Measurements from ENCODE around the gene PLA2G1B. TPM values are rescaled to one million over a fixed set of nuclear protein-coding genes. Genes with fewer than 3 reads are reported as not detected.
A peak's percentile ranks its signal among the peaks of the same experiment; 100 is the strongest.

PLA2G1B gene
- total and polyA plus RNA-seq, 2 of the 13 experiments (the other 11 are each of a cell fraction or from before 2014, with no cell fraction given): 0.33 to 1.4 TPM

DNA sequence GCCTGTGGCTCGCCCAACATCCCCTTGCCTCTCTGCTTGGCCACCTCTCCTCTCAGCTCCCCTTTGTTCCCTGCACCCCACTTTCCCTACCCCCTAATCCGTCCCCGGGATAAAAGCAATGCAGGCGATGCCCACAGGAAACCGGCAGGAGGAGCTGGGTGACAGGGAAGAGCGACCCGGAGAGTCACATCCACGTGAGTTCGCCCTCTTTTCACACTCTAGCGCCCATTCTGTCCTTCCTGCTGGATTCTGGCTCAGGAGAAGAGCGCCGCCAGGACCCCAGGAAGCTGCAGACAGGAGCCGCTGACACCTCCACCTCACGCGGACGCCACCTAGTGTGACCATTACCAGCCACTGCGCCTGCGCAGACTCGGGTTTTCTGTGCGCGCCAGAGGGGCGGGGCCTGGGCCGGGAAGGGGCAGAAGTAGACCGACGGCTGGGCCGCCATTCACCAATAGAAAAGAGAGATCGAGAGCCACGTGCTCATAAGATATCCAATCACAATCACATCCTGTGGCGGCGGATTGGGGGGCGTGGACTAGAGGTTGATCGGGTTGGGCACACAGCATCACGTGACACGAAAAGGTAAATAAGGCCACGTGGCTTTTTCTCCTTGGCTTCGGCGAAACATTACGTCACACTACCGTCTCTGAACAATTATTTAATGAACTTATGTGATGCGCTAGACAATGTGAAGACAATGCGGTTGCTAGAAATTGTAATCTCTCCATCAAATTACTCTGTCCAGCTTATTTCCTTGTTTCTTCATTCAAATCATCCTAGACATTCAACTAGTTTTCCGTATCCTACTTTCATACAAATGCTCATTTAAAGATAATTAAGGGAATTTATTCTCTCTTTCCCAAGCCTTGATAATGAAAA lies 10.1 kb downstream of the PLA2G1B start (continued):
- TF ChIP-seq, protein P1, sequence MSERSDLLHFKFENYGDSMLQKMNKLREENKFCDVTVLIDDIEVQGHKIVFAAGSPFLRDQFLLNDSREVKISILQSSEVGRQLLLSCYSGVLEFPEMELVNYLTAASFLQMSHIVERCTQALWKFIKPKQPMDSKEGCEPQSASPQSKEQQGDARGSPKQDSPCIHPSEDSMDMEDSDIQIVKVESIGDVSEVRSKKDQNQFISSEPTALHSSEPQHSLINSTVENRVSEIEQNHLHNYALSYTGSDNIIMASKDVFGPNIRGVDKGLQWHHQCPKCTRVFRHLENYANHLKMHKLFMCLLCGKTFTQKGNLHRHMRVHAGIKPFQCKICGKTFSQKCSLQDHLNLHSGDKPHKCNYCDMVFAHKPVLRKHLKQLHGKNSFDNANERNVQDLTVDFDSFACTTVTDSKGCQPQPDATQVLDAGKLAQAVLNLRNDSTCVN (CRISPR knock-in tag; IDR thresholded peaks at IDR 0.05; ENCODE audit: borderline replicate concordance): peak; percentile 54; the same call in 1 of the 2 replicates
- peak; percentile 31; the same call in 1 of the 2 replicates for TF ChIP-seq HDAC2 (CRISPR knock-in tag; IDR thresholded peaks at IDR 0.05)
- TF ChIP-seq NFE2 (CRISPR knock-in tag; IDR thresholded peaks at IDR 0.05): no peak
- TF ChIP-seq ARNTL (CRISPR knock-in tag; IDR thresholded peaks at IDR 0.05): peak; percentile 85
- TF ChIP-seq ETV5 (CRISPR knock-in tag; IDR thresholded peaks at IDR 0.05; ENCODE audit: borderline replicate concordance): peak; percentile 72
- TF ChIP-seq, protein P2, sequence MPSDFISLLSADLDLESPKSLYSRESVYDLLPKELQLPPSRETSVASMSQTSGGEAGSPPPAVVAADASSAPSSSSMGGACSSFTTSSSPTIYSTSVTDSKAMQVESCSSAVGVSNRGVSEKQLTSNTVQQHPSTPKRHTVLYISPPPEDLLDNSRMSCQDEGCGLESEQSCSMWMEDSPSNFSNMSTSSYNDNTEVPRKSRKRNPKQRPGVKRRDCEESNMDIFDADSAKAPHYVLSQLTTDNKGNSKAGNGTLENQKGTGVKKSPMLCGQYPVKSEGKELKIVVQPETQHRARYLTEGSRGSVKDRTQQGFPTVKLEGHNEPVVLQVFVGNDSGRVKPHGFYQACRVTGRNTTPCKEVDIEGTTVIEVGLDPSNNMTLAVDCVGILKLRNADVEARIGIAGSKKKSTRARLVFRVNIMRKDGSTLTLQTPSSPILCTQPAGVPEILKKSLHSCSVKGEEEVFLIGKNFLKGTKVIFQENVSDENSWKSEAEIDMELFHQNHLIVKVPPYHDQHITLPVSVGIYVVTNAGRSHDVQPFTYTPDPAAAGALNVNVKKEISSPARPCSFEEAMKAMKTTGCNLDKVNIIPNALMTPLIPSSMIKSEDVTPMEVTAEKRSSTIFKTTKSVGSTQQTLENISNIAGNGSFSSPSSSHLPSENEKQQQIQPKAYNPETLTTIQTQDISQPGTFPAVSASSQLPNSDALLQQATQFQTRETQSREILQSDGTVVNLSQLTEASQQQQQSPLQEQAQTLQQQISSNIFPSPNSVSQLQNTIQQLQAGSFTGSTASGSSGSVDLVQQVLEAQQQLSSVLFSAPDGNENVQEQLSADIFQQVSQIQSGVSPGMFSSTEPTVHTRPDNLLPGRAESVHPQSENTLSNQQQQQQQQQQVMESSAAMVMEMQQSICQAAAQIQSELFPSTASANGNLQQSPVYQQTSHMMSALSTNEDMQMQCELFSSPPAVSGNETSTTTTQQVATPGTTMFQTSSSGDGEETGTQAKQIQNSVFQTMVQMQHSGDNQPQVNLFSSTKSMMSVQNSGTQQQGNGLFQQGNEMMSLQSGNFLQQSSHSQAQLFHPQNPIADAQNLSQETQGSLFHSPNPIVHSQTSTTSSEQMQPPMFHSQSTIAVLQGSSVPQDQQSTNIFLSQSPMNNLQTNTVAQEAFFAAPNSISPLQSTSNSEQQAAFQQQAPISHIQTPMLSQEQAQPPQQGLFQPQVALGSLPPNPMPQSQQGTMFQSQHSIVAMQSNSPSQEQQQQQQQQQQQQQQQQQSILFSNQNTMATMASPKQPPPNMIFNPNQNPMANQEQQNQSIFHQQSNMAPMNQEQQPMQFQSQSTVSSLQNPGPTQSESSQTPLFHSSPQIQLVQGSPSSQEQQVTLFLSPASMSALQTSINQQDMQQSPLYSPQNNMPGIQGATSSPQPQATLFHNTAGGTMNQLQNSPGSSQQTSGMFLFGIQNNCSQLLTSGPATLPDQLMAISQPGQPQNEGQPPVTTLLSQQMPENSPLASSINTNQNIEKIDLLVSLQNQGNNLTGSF (CRISPR knock-in tag; IDR thresholded peaks at IDR 0.05): no peak
- TF ChIP-seq TRAFD1 (CRISPR knock-in tag; IDR thresholded peaks at IDR 0.05; ENCODE audit: borderline replicate concordance): no peak
- TF ChIP-seq ZNF577 (CRISPR knock-in tag; IDR thresholded peaks at IDR 0.05; ENCODE audit: borderline replicate concordance, low read depth): no peak
- TF ChIP-seq ZMYM3 (CRISPR knock-in tag; IDR thresholded peaks at IDR 0.05): no peak; the same call in 1 of the 2 replicates
- no peak for TF ChIP-seq MLLT10 (CRISPR knock-in tag; IDR thresholded peaks at IDR 0.05)
- TF ChIP-seq ZNF256 (CRISPR knock-in tag; conservative IDR thresholded peaks at IDR 0.05): no peak
- TF ChIP-seq ZNF550 (CRISPR knock-in tag; IDR thresholded peaks at IDR 0.05; ENCODE audit: borderline replicate concordance): no peak
- 0 out of 2 replicates have a peak, but pooled peaks have one; percentile 32 for TF ChIP-seq MIXL1 (CRISPR knock-in tag; IDR thresholded peaks at IDR 0.05)
- no peak for TF ChIP-seq GPN1 (CRISPR knock-in tag; IDR thresholded peaks at IDR 0.05; ENCODE audit: borderline replicate concordance)
- TF ChIP-seq STAT5B (CRISPR knock-in tag; IDR thresholded peaks at IDR 0.05): no peak
- TF ChIP-seq ZNF230 (CRISPR knock-in tag; IDR thresholded peaks at IDR 0.05): 0 out of 2 replicates have a peak, but pooled peaks have one; percentile 37
- TF ChIP-seq BHLHE40 (IDR thresholded peaks at IDR 0.05; ENCODE audit: low read length): peak; percentile 83
- TF ChIP-seq EED (CRISPR knock-in tag; IDR thresholded peaks at IDR 0.05): no peak; the same call in 1 of the 2 replicates
- TF ChIP-seq HNRNPUL1 (IDR thresholded peaks at IDR 0.05; ENCODE audit: low read depth, low read length): no peak
- peak; percentile 69 for TF ChIP-seq MED1 (CRISPR knock-in tag; IDR thresholded peaks at IDR 0.05)
- peak; percentile 70 for TF ChIP-seq HOXA3 (CRISPR knock-in tag; IDR thresholded peaks at IDR 0.05)
